Mesenchymal stem cell (in vitro differentiated cells and primary cell): ENCODE results near the gene SORBS1.
"Not testable (repeated sequence)": the region's sequence is repeated elsewhere in the genome, so short reads cannot be mapped to it uniquely, and the experiment has no call there.

Experiments
- DNase-seq: peaks from one replicate; pipeline ENCODE4 v3.0.0-alpha.2; 2013
- H2AFZ ChIP-seq: one replicate; pipeline ENCODE4 v1.6.1; 2013; ENCODE audit warnings: low read depth, mild to moderate bottlenecking, control low read depth, inconsistent platforms, low read length, moderate library complexity
- H2AK5ac ChIP-seq: 2 replicates; pipeline ENCODE4 v1.6.1; 2013; ENCODE audit warnings: low read length, moderate library complexity, mild to moderate bottlenecking, inconsistent platforms; ENCODE audit not compliant: severe bottlenecking
- H2BK120ac ChIP-seq: one replicate; pipeline ENCODE4 v1.6.1; 2013; ENCODE audit warnings: low read depth, mild to moderate bottlenecking, inconsistent platforms, low read length, moderate library complexity
- H2BK12ac ChIP-seq, 2 experiments: one replicate each; pipeline ENCODE4 v1.6.1; 2013; ENCODE audit warnings: inconsistent platforms in 2 of 2, low read length in 2 of 2, mild to moderate bottlenecking in 2 of 2, moderate library complexity in 2 of 2, control low read depth in 1 of 2
- H2BK15ac ChIP-seq: one replicate; pipeline ENCODE4 v1.6.1; 2013; ENCODE audit warnings: mild to moderate bottlenecking, low read depth, inconsistent platforms; ENCODE audit not compliant: poor library complexity, severe bottlenecking
- H2BK5ac ChIP-seq: 2 replicates; pipeline ENCODE4 v1.6.1; 2013; ENCODE audit warnings: low read depth, mild to moderate bottlenecking, low read length, control low read depth, inconsistent platforms; ENCODE audit not compliant: poor library complexity, severe bottlenecking
- H3K14ac ChIP-seq, 2 experiments: one replicate each; pipeline ENCODE4 v1.6.1; 2013; ENCODE audit warnings: inconsistent platforms in 2 of 2, low read length in 2 of 2, control low read depth in 1 of 2, mild to moderate bottlenecking in 1 of 2, moderate library complexity in 1 of 2
- H3K18ac ChIP-seq, 2 experiments: one replicate each; pipeline ENCODE4 v1.6.1; 2013; ENCODE audit warnings: inconsistent platforms in 2 of 2, low read length in 2 of 2, control low read depth in 1 of 2, low read depth in 1 of 2, mild to moderate bottlenecking in 1 of 2
- H3K23ac ChIP-seq, 2 experiments: one replicate each; pipeline ENCODE4 v1.6.1; 2013; ENCODE audit warnings: inconsistent platforms in 2 of 2, low read length in 2 of 2, mild to moderate bottlenecking in 2 of 2, moderate library complexity in 2 of 2, control low read depth in 1 of 2
- H3K27ac ChIP-seq: 2 replicates; pipeline ENCODE4 v1.5.1; 2013; ENCODE audit warnings: mild to moderate bottlenecking, moderate library complexity, low read length, control low read depth, inconsistent platforms; ENCODE audit not compliant: poor library complexity, severe bottlenecking
- H3K27me3 ChIP-seq, 2 experiments: 2 replicates each; pipeline versions ENCODE4 v1.6.1 to v1.7.0; 2013; ENCODE audit warnings: low read length in 2 of 2, mild to moderate bottlenecking in 2 of 2, moderate library complexity in 2 of 2, control low read depth in 1 of 2, inconsistent platforms in 1 of 2; ENCODE audit not compliant: control insufficient read depth in 1 of 2, insufficient read depth in 1 of 2
- H3K36me3 ChIP-seq, 2 experiments: 2 replicates each; pipeline versions ENCODE4 v1.6.1 to v1.7.0; 2013; ENCODE audit warnings: low read length in 2 of 2, control low read depth in 1 of 2, inconsistent platforms in 1 of 2, low read depth in 1 of 2, mild to moderate bottlenecking in 1 of 2; ENCODE audit not compliant: insufficient read depth in 2 of 2, control insufficient read depth in 1 of 2
- H3K4ac ChIP-seq, 2 experiments: one replicate each; pipeline ENCODE4 v1.6.1; 2013; ENCODE audit warnings: inconsistent platforms in 2 of 2, low read length in 2 of 2, mild to moderate bottlenecking in 2 of 2, moderate library complexity in 2 of 2, control low read depth in 1 of 2, low read depth in 1 of 2
- H3K4me1 ChIP-seq: 2 replicates; pipeline ENCODE4 v1.6.1; 2013; ENCODE audit warnings: low read depth, low read length, control low read depth; ENCODE audit not compliant: control insufficient read depth, insufficient read depth
- H3K4me2 ChIP-seq: 2 replicates; pipeline ENCODE4 v1.6.1; 2013; ENCODE audit warnings: low read length, mild to moderate bottlenecking, inconsistent platforms; ENCODE audit not compliant: poor library complexity, severe bottlenecking
- H3K4me3 ChIP-seq, 2 experiments: 2 replicates each; pipeline versions ENCODE4 v1.5.1 to v1.7.0; 2013; ENCODE audit warnings: low read length in 2 of 2, mild to moderate bottlenecking in 2 of 2, control low read depth in 1 of 2, low read depth in 1 of 2; ENCODE audit not compliant: insufficient read depth in 1 of 2
- H3K79me1 ChIP-seq: replicated peaks from 2 replicates; pipeline ENCODE4 v1.6.1; 2013; ENCODE audit warnings: mild to moderate bottlenecking, control low read depth, low read length, inconsistent platforms; ENCODE audit not compliant: poor library complexity, severe bottlenecking
- H3K9ac ChIP-seq: 2 replicates; pipeline ENCODE4 v1.7.0; 2013; ENCODE audit warnings: mild to moderate bottlenecking, low read length, moderate library complexity
- H3K9me3 ChIP-seq: 2 replicates; pipeline ENCODE4 v1.7.0; 2013; ENCODE audit warnings: mild to moderate bottlenecking, low read length; ENCODE audit not compliant: control insufficient read depth
- H4K8ac ChIP-seq: one replicate; pipeline ENCODE4 v1.6.1; 2013; ENCODE audit warnings: inconsistent platforms, mild to moderate bottlenecking, low read length, moderate library complexity
- H4K91ac ChIP-seq: one replicate; pipeline ENCODE4 v1.6.1; 2013; ENCODE audit warnings: mild to moderate bottlenecking, low read length, inconsistent platforms
- WGBS: methylation state at CpG from one replicate; pipeline ENCODE4 v1.1.7; 2013; ENCODE audit warnings: mixed read lengths; 5-methylcytosine and 5-hydroxymethylcytosine counted together

SORBS1 gene

GRCh38 chr10:95472304-95473088 is 88.7 kb downstream of the SORBS1 start:
- H2AFZ ChIP-seq = no peak overlapping the region

DNA sequence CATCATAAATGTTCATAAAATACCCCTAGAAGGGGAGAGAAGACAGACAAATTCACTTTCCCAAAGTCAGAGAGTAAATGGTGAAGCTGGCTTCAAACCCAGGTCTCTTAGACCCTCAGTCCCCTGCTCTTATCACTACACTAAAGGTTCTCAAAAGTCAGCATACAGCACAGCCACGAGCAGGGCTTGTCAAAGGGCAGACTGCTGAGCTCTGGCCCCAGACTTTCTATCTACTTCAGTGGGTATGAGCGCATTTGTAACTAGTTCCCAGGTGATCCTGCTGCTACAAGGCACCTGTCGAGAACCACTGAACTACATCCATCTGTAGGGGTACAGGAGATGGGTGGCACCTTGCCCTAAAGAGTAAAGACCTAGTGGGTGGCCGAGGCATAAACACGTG is 91.5 kb downstream of the SORBS1 start:
- Histone ChIP-seq H3K9ac (no peak overlapping the region), H3K4ac (no peak overlapping the region), H3K36me3 (no peaks in the 10 kb centered on the region), H3K18ac (no peak overlapping the region), H3K14ac (no peak overlapping the region), H2AFZ (no peak overlapping the region), H2BK12ac (no peak overlapping the region), H4K91ac (no peak overlapping the region), H3K79me1 (peaks cover 1% of the 10 kb centered on the region), H3K9me3 (no peaks in the 10 kb centered on the region), H3K27ac (no peak overlapping the region), H3K4me2 (no peak overlapping the region), H2AK5ac (peak overlapping the region; percentile 53), H3K4me1 (peaks cover 2% of the 10 kb centered on the region), H3K4me3 (no peak overlapping the region), H3K23ac (no peak overlapping the region), H4K8ac (no peak overlapping the region), H3K27me3 (peaks cover 0 to 6% of the 10 kb centered on the region in 2 experiments), H2BK15ac (no peak overlapping the region), H2BK120ac (no peak overlapping the region), H2BK5ac (no peak overlapping the region)
- WGBS = 64% methylated on average over 5 of the region's 5 CpGs
- no peak for DNase-seq

More at GRCh38 chr10:95472304-95473088, 88.7 kb downstream of the SORBS1 start:
- H3K4me3 ChIP-seq = no peak overlapping the region
- H3K14ac ChIP-seq = no peak overlapping the region
- H3K9me3 ChIP-seq = no peaks in the 10 kb centered on the region
- no peak overlapping the region for H4K8ac ChIP-seq
- no peak overlapping the region for H3K4me2 ChIP-seq
- no peak overlapping the region for H2BK5ac ChIP-seq
- no peak overlapping the region for H4K91ac ChIP-seq
- H2BK12ac ChIP-seq = no peak overlapping the region
- no peaks in the 10 kb centered on the region for H3K4me1 ChIP-seq
- DNase-seq = no peak
- 96% methylated on average over 11 of the region's 13 CpGs for WGBS
- no peaks in the 10 kb centered on the region for H3K79me1 ChIP-seq
- H2AK5ac ChIP-seq = no peak overlapping the region
- no peak overlapping the region for H3K4ac ChIP-seq
- H3K18ac ChIP-seq = no peak overlapping the region
- H3K23ac ChIP-seq = no peak overlapping the region
- no peak overlapping the region for H2BK15ac ChIP-seq
- H3K36me3 ChIP-seq = no peaks in the 10 kb centered on the region
- no peak overlapping the region for H3K27ac ChIP-seq
- H3K27me3 ChIP-seq = peaks cover 0 to 6% of the 10 kb centered on the region in 2 experiments
- no peak overlapping the region for H2BK120ac ChIP-seq
- H3K9ac ChIP-seq = no peak overlapping the region

GRCh38 chr10:95469251-95469650 is 91.9 kb downstream of the SORBS1 start:
- no peaks in the 10 kb centered on the region for H3K9me3 ChIP-seq
- H2AFZ ChIP-seq = no peak overlapping the region
- H2BK120ac ChIP-seq = no peak overlapping the region
- H3K4ac ChIP-seq = no peak overlapping the region
- H2BK15ac ChIP-seq = no peak overlapping the region
- H2BK12ac ChIP-seq = no peak overlapping the region
- no peak overlapping the region for H3K14ac ChIP-seq
- no peak for DNase-seq
- 80% methylated on average over 3 of the region's 3 CpGs for WGBS
- H3K27ac ChIP-seq = no peak overlapping the region
- H3K18ac ChIP-seq = no peak overlapping the region
- H4K8ac ChIP-seq = no peak overlapping the region
- no peak overlapping the region for H3K9ac ChIP-seq
- peaks cover 1% of the 10 kb centered on the region for H3K79me1 ChIP-seq
- H3K4me3 ChIP-seq = no peak overlapping the region
- H3K4me1 ChIP-seq = peaks cover 2% of the 10 kb centered on the region
- H2BK5ac ChIP-seq = no peak overlapping the region
- H3K27me3 ChIP-seq = peaks cover 0 to 6% of the 10 kb centered on the region in 2 experiments
- H4K91ac ChIP-seq = no peak overlapping the region
- H3K4me2 ChIP-seq = no peak overlapping the region
- H3K23ac ChIP-seq = no peak overlapping the region
- H3K36me3 ChIP-seq = no peaks in the 10 kb centered on the region
- H2AK5ac ChIP-seq = no peak overlapping the region

DNA sequence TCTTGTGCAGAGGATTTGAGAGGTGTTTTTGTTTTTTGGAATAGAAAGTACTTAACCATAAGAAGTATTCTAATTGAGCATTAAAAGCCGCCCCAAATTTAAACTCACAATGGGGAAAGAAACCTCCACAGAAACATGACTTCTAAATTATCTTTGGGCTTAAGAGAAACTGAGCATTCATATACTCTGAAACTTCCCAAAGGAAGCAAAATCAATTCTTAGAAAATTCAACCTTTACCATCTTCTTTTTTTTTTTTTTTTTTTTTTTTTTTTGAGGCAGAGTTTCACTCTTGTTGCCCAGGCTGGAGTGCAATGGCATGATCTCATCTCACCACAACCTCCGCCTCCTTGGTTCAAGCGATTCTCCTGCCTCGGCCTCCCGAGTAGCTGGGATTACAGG is 93.5 kb downstream of the SORBS1 start:
- H3K27ac ChIP-seq = peak overlapping the region; percentile 65
- H2BK15ac ChIP-seq, H2BK12ac ChIP-seq, H3K9me3 ChIP-seq, H3K14ac ChIP-seq, H3K23ac ChIP-seq, DNase-seq, H3K4me1 ChIP-seq, H3K4me2 ChIP-seq, H4K8ac ChIP-seq, H4K91ac ChIP-seq, H3K36me3 ChIP-seq, H2BK120ac ChIP-seq, H3K18ac ChIP-seq, H3K4ac ChIP-seq, H2BK5ac ChIP-seq, H3K9ac ChIP-seq, H3K4me3 ChIP-seq, H3K79me1 ChIP-seq, H2AFZ ChIP-seq, H2AK5ac ChIP-seq: not testable (repeated sequence)
- 88% methylated on average over 5 of the region's 5 CpGs for WGBS
- peaks cover 0 to 17% of the 10 kb centered on the region in 2 experiments for H3K27me3 ChIP-seq
